SK-N-SH treated with all-trans-retinoic acid at 6 μM for 48 hours (cell line): Measurements from ENCODE around the gene RBM33.

Source experiments
- ARNTL ChIP-seq: fragments of 450-650 bp; formaldehyde crosslinking; IDR thresholded peaks from 2 replicates; pipeline ENCODE4 v1.5.0; 2020; ENCODE audit warnings: low read depth, mild to moderate bottlenecking, moderate library complexity, borderline replicate concordance
- ESRRG ChIP-seq: fragments of 250-450 bp; sonication (Bioruptor Pico); IDR thresholded peaks from 2 replicates; pipeline ENCODE4 v1.6.1; 2021; ENCODE audit warnings: mild to moderate bottlenecking
- GLIS3 ChIP-seq: fragments of 250-450 bp; sonication (Bioruptor Pico); IDR thresholded peaks from 2 replicates; pipeline ENCODE4 v1.5.0; 2020; ENCODE audit warnings: mild to moderate bottlenecking, moderate library complexity
- ISL1 ChIP-seq: fragments of 250-450 bp; sonication (Bioruptor Pico); IDR thresholded peaks from 2 replicates; pipeline ENCODE4 v2.1.2; 2022; ENCODE audit warnings: mild to moderate bottlenecking, moderate library complexity
- PATZ1 ChIP-seq: fragments of 250-450 bp; sonication (Bioruptor Pico); IDR thresholded peaks from 2 replicates; pipeline ENCODE4 v1.8.0; 2020; ENCODE audit warnings: mild to moderate bottlenecking, moderate library complexity, borderline replicate concordance
- RARB ChIP-seq: fragments of 250-450 bp; sonication (Bioruptor Pico); IDR thresholded peaks from 2 replicates; pipeline ENCODE4 v1.8.0; 2021; ENCODE audit warnings: mild to moderate bottlenecking, moderate library complexity
- TOX ChIP-seq: fragments of 250-450 bp; sonication (Bioruptor Pico); IDR thresholded peaks from 2 replicates; pipeline ENCODE4 v1.8.0; 2021; ENCODE audit warnings: mild to moderate bottlenecking, moderate library complexity, borderline replicate concordance

- TF ChIP-seq ESRRG (CRISPR knock-in tag) (no peak), TOX (CRISPR knock-in tag) (no peak), ARNTL (CRISPR knock-in tag) (no peak), GLIS3 (CRISPR knock-in tag) (no peak), RARB (CRISPR knock-in tag) (no peak), ISL1 (CRISPR knock-in tag) (no peak), PATZ1 (no peak)
These were observed 31.8 kb upstream of the RBM33 start for GRCh38 chr7:155612658-155613057.
